ENCODE measurements around the gene FSTL4.

DNA sequence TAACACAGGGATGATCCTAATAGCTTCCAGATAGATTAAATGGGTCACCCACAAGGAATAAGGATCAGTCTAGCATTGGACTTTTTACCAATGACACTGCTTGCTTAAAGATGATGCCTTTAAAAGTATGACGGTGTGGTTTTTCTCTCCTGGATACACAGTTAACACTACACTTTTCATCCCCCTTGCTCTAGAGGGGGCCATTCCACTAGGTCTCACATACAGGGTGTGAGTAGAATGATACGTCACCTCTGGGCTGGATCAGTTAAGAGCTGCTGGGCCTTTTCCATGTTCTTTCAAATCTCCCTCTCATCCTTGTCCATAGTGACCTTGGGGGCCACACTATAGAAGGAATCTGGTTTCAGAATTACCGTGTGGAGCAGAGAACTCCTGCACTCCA, 140.6 kb downstream of the FSTL4 start:
- no peak for TF ChIP-seq EZH2 (IDR thresholded peaks at IDR 0.05; ENCODE audit: borderline replicate concordance, low read length)
- TF ChIP-seq, protein P1, sequence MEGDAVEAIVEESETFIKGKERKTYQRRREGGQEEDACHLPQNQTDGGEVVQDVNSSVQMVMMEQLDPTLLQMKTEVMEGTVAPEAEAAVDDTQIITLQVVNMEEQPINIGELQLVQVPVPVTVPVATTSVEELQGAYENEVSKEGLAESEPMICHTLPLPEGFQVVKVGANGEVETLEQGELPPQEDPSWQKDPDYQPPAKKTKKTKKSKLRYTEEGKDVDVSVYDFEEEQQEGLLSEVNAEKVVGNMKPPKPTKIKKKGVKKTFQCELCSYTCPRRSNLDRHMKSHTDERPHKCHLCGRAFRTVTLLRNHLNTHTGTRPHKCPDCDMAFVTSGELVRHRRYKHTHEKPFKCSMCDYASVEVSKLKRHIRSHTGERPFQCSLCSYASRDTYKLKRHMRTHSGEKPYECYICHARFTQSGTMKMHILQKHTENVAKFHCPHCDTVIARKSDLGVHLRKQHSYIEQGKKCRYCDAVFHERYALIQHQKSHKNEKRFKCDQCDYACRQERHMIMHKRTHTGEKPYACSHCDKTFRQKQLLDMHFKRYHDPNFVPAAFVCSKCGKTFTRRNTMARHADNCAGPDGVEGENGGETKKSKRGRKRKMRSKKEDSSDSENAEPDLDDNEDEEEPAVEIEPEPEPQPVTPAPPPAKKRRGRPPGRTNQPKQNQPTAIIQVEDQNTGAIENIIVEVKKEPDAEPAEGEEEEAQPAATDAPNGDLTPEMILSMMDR (IDR thresholded peaks at IDR 0.05; ENCODE audit: low read length), result no peak
